Mucosa of descending colon (tissue), 3 donors: ENCODE measurements around the gene MYMK. TPM values are rescaled to one million over a fixed set of nuclear protein-coding genes. Genes with fewer than 3 reads are reported as not detected.

ENCODE experiments used
- ATAC-seq: fragments of 200-7000 bp; cut with Tn5 transposase; one replicate; pipeline ENCODE4 v1.9.1; 2020; ENCODE audit warnings: mild to moderate bottlenecking, moderate library complexity
- DNase-seq, 3 donors: peaks; one replicate each; pipeline ENCODE4 v3.0.0-alpha.2; 2020
- H3K36me3 ChIP-seq: fragments of 200-600 bp; one replicate; pipeline ENCODE4 v1.8.0; 2021; ENCODE audit warnings: low read depth, mild to moderate bottlenecking
- H3K4me1 ChIP-seq: fragments of 200-600 bp; one replicate; pipeline ENCODE4 v1.8.0; 2021; ENCODE audit warnings: low read depth, mild to moderate bottlenecking
- H3K4me3 ChIP-seq: fragments of 200-600 bp; one replicate; pipeline ENCODE4 v1.8.0; 2021; ENCODE audit warnings: mild to moderate bottlenecking
- H3K9me3 ChIP-seq: fragments of 200-600 bp; one replicate; pipeline ENCODE4 v1.8.0; 2021; ENCODE audit warnings: mild to moderate bottlenecking
- intact Hi-C, 2 donors: fragments of 100-400 bp; cut with DNase I in 1 of 2; cut with micrococcal nuclease in 1 of 2; formaldehyde crosslinking; loops; one replicate each; pipeline versions ENCODE4 v1.11.0 to v1.11.1; 2022; cut with DNase I, micrococcal nuclease
- total RNA-seq, 3 donors: library from RNA; stranded (reverse); fragmentation: NEBNext Ultra II Directional in 2 of 3; extraction: Animal tissue kit (Norgen Biotek cat#: 25700) in 2 of 3; gene quantifications; one replicate each; pipeline versions ENCODE4 v1.2.1 to v1.2.4, GENCODE V29; 2021 to 2023
- TF ChIP-seq, protein P1 (sequence below): fragments of 200-600 bp; IDR thresholded peaks from one replicate; pipeline ENCODE4 v1.8.0; 2022; ENCODE audit warnings: antibody characterized with exemption, mild to moderate bottlenecking
- donor health status: DM: no; HTN: no; CAD: no; lungs with moderate emphysema.
- donor health status: DM: no; HTN: no; CAD: no.
- donor health status: DM: no; HTN: yes; CAD: no.

Gene MYMK
- total RNA-seq, 3 donors from 2014 or later, result not detected

DNA sequence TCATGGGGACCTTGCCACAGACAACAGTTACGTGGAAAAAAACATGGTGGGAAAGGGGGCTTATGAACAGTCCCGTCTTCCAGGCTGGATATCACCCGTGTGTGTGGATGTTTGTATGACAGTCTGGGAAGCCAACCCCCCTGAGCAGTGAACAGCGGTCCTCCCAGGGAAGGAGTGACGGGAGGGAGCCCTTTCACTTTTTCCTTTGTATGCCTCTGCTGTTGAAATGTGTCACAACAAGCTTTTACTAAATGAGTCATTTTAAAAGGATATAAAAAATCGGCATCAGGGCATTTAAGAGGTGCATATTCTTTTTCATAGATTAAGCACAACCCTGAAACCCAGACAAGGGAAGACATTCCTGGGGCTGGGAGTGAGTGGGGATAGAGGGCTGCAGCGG is 5.1 kb downstream of the MYMK start:
- Histone ChIP-seq H3K4me3 (no peak overlapping the region), H3K4me1 (peaks cover 3% of the 10 kb centered on the region), H3K9me3 (no peaks in the 10 kb centered on the region), H3K36me3 (no peaks in the 10 kb centered on the region)
- TF ChIP-seq, protein P1, sequence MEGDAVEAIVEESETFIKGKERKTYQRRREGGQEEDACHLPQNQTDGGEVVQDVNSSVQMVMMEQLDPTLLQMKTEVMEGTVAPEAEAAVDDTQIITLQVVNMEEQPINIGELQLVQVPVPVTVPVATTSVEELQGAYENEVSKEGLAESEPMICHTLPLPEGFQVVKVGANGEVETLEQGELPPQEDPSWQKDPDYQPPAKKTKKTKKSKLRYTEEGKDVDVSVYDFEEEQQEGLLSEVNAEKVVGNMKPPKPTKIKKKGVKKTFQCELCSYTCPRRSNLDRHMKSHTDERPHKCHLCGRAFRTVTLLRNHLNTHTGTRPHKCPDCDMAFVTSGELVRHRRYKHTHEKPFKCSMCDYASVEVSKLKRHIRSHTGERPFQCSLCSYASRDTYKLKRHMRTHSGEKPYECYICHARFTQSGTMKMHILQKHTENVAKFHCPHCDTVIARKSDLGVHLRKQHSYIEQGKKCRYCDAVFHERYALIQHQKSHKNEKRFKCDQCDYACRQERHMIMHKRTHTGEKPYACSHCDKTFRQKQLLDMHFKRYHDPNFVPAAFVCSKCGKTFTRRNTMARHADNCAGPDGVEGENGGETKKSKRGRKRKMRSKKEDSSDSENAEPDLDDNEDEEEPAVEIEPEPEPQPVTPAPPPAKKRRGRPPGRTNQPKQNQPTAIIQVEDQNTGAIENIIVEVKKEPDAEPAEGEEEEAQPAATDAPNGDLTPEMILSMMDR, result no peak
- intact Hi-C loops, result no loop called here
- DNase-seq, result peak in 1 of 3 donors; percentile 3
- ATAC-seq, result no peak

DNA sequence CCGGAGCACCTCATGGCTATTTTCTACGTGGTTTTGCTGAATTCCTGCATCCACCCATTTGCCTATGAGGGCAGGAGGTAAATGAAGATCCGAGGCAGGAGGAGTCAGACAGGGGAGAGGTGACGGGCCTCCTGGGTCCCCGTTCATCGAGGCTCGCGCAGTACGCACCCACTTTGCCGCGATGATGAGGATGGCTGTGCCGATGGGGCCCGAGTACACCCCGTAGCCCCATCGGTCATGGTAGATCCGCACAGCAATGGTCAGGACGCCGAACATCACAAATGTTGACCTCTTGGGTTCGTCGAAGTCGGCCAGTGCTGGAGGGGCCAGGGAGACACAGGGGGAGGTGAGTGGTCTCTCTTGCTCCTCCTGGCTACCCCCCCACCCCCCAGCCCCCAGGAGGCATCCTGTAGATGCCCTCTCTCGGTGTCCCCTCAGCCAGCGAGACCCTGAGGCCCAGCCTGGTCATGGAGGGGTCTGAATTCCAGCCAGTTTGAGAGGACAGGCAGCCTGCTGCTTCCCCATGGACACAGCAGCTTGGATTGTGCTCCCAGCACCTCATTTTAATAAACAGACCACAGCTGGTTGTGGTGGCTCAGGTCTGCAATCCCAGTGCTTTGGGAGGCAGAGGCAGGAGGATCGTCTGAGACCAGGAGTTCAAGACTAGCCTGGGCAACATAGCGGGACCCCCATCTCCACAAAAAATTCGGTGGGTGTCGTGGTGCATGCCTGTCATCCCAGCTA is 5.9 kb downstream of the MYMK start:
- peaks cover 3% of the 10 kb centered on the region for H3K4me1 ChIP-seq
- peak in 1 of 3 donors; percentile 34 for DNase-seq
- no peak for ATAC-seq
- H3K36me3 ChIP-seq, result no peaks in the 10 kb centered on the region
- H3K4me3 ChIP-seq, result no peak overlapping the region
- TF ChIP-seq, protein P1, result no peak
- no peaks in the 10 kb centered on the region for H3K9me3 ChIP-seq
- intact Hi-C loops, result no loop called here

DNA sequence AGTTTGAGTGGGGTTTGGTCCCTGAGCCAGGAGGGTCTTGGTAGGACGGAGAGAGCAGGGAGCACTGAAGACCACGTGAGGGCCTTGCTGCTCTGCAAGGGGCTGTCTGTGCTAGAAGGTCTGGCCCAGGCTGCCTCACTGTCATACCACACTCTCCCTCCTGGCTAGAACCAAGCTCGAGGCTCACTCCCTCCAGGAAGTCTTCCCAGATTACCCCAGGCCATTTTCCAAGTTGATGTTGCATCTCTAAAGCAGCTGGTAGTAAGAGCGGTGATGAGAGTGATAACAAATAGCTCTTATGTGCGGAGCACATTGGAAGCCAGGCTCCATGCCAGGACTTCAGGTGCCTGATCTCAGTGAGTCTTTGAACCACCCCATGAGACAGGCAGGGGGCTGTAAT is 6.6 kb downstream of the MYMK start:
- Histone ChIP-seq H3K4me1 (peaks cover 3% of the 10 kb centered on the region), H3K9me3 (no peaks in the 10 kb centered on the region), H3K36me3 (no peaks in the 10 kb centered on the region), H3K4me3 (no peak overlapping the region)
- no peak for ATAC-seq
- TF ChIP-seq, protein P1, result no peak
- peak in 1 of 3 donors; percentile 8 for DNase-seq
- intact Hi-C loops, result no loop called here

DNA sequence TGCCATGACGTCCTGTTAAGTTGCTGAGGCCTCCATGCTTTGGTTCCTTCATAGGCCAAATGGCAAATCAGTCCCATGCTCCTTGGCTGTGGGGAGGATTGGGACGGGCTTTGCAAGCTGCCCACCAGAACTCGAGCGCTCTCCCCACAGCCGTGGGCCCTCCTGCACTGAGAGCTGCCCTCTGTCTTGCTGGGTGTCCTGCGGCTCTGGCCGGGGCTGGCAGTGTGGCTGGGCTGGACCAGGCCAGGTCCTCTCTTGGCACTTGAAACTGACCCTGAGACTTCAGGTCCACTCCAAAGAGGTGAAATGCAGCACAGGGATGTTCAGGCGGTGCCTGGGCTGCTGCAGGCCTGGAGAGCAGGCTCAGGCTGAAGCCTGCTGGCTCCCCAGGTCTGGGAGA is 7.0 kb downstream of the MYMK start:
- peak in 1 of 3 donors; percentile 16 for DNase-seq
- intact Hi-C loops, result no loop called here
- no peaks in the 10 kb centered on the region for H3K9me3 ChIP-seq
- no peak overlapping the region for H3K4me3 ChIP-seq
- ATAC-seq, result no peak
- peaks cover 2% of the 10 kb centered on the region for H3K4me1 ChIP-seq
- TF ChIP-seq, protein P1, result no peak
- H3K36me3 ChIP-seq, result no peaks in the 10 kb centered on the region

DNA sequence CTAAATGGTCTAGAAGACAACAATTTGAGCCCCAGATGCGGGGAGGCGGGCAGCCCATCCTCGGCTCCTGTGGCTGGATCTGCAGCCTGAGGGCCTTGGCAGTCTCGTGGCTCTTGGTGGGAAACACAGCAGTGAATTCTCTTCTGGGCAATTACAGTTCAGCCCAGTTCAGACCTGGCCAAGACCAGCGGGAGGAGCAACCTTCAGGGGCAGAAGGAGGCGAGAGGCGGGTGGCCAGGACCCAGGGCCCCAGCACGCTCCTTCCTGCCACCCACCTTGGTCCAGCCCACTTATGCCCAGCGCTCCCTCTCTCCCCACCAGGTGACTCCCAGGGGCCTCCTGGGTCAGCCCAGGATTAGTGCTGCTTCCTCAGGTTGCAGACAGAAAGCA is 7.8 kb downstream of the MYMK start:
- DNase-seq (peak in 1 of 3 donors; percentile 28), ATAC-seq (no peak)
- intact Hi-C loops, result no loop called here
- no peak overlapping the region for H3K4me3 ChIP-seq
- TF ChIP-seq, protein P1, result no peak
- H3K36me3 ChIP-seq, result no peaks in the 10 kb centered on the region
- H3K9me3 ChIP-seq, result no peaks in the 10 kb centered on the region
- no peaks in the 10 kb centered on the region for H3K4me1 ChIP-seq
